CD4-positive, alpha-beta T cell treated with Interleukin-10 for 1 hour (primary cell): ENCODE measurements around the gene RNPEPL1.

Experiments
- DNase-seq: peaks from one replicate; pipeline ENCODE4 v3.0.0-alpha.2; 2020

The RNPEPL1 gene

DNA sequence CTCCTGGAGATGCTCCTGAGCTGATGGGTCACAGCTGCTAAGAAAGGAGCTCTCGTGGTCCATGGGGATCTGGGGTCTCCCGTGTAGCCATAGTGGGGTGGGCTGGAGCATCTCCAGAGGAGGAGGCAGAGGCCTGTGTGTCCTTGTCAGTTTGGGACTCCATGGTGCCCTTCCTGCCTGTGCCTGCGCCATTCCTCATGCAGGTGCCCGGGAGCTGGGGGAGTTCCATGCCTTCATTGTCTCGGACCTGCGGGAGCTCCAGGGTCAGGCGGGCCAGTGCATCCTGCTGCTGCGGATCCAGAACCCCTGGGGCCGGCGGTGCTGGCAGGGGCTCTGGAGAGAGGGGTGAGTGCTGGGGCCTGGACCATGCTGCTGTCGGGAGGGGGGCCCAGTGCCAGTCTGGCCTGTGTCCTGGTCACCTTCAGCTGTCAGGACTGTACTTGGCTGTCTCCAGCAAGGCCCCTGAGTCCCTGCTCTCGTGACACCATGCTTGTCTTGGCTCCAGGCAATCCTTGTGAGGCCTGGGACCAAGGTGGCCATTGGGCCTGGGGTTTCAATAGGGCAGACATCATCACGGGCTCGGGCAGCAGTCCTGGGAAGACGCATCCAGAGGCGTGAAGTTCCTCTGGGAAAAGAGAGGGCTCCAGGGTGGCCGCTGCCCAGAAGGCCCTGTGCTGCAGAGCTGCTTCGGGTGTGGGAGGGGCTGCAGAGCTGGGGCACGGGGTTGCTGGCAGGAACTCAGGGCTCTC, 25.6 kb downstream of the RNPEPL1 start:
- no peak for DNase-seq

DNA sequence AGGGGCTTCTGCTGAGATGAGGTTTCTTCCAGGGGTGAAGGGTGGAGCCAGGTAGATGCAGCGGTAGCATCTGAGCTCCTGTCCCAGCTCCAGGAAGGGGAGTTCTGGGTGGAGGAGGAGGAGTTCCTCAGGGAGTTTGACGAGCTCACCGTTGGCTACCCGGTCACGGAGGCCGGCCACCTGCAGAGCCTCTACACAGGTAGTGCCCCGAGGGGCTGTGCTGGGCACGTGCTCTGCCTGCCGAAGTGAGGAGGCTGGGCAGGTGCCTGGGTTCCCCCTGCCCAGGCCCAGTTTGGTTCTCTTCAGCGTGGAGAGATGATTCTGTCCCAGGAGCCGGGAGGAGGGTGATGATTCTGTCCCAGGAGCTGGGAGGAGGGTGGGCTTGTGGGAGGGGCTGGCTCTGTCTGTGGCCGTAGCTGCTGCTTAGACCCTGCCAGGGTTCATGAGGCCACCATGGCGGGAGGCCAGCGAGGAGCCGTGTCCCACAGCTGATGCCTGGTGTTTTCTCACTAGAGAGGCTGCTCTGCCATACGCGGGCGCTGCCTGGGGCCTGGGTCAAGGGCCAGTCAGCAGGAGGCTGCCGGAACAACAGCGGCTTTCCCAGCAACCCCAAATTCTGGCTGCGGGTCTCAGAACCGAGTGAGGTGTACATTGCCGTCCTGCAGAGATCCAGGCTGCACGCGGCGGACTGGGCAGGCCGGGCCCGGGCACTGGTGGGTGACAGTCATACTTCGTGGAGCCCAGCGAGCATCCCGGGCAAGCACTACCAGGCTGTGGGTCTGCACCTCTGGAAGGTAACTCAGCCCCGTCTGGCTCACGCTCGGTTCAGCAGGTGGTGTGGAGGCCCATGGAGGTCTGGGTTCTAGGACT, 26.5 kb downstream of the RNPEPL1 start:
- DNase-seq: no peak

DNA sequence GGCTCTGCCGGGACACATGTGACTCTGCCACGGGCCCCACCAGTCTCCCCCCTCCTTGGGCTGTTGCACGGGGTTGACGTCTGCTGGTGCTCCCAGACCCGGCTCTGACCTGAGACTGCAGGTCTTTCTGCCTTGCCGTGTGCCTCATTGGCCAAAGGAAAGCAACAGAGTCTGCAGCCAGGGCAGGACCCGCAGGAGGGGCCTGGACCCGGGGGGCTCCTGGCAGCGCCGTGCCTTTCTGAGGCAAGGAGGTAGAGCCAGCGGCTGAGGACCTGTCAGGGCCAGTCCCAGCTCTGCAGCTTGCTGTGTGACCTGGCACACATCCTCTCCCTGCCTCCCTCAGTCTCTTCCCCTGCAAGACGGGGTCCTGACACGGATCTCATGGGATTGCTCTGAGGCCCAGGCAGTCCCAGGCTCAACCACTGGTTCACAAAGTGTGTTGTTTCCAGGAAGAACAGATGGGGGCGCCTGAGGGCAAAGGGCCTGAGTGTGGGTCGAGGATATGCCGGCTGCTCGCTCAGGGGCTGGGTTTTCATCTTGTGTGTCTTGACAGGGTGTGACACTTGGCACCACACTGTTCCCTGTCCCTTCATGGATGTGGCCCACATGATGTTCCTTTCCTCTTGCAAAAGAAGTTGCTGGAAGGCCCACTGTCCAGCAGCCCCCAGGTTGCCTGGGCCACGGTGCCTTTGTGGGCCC, 27.2 kb downstream of the RNPEPL1 start:
- peak; percentile 44 for DNase-seq

DNA sequence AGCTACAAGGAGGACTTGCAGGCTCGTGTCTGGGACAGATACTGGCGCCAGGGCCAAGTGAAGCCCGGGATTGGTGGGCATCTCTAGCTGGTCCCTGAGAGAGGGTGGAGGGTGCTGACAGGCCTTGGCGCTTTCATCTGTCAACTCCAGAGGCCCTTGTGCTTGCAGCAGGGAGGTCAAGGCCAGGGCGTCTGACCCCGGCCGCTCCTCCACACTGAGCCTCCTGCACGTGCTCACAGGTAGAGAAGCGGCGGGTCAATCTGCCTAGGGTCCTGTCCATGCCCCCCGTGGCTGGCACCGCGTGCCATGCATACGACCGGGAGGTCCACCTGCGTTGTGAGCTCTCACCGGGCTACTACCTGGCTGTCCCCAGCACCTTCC, 27.8 kb downstream of the RNPEPL1 start:
- no peak for DNase-seq

DNA sequence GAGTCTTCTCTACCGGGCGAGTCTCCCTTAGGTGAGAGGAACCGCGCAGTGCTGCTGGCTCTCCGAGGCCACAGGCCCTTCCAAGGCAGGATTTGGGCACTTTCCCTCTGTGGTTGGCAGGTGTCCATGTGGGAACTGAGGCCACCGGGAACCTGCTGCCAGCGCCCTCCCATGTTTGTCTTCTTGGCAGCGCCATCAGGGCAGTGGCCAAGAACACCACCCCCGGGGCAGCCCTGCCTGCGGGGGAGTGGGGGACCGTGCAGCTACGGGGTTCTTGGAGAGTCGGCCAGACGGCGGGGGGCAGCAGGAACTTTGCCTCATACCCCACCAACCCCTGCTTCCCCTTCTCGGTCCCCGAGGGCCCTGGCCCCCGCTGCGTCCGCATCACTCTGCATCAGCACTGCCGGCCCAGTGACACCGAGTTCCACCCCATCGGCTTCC, 28.2 kb downstream of the RNPEPL1 start:
- no peak for DNase-seq

DNA sequence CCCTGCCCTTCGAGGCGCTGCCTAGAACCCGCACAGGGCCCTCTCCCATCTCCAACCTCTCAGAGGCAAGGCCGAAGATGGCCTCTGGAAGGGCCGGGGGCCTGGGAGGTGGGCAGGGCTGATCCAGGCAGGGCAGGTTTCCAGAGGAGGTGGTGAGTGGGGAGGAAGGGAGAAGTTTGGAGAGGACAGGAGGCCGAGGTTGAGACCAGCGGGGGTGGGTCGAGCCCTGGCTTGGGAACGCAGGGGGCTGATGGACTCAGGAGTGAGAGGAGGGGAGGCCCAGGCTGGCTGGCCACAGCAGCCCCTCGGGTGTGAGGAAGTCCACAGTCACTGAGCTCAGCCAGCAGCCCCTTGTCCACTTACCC, 28.8 kb downstream of the RNPEPL1 start:
- DNase-seq: no peak

DNA sequence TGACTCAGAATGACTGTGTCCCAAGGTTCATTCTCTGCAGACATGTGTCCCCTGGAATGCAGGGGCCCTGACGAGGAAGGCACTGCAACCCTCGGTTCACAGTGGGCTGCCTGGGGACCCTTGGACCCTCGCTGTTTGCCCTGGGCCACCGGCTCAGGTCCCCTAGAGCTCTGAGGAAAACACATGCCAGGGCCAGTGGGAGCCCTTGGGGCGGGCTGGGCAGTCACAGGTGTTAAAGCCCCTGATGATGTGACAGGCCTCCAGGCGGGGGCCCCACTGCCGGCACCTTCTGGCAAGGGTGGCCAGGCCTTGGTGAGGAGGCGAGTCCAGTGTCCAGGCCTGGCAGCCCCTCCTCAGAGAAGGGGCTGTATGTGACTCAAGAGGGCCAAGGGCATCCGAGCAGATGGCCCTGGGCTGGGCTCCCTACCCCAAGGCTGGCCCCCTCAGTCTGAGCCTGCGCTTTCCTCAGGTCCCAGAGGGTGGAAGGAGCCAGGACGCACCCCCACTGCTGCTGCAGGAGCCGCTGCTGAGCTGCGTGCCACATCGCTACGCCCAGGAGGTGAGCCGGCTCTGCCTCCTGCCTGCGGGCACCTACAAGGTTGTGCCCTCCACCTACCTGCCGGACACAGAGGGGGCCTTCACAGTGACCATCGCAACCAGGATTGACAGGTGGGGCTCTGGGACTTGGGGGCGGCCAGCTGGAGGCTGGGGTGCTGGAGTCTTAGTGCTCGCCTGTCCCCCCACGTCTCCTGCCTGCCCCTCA, 29.3 kb downstream of the RNPEPL1 start:
- DNase-seq: no peak

DNA sequence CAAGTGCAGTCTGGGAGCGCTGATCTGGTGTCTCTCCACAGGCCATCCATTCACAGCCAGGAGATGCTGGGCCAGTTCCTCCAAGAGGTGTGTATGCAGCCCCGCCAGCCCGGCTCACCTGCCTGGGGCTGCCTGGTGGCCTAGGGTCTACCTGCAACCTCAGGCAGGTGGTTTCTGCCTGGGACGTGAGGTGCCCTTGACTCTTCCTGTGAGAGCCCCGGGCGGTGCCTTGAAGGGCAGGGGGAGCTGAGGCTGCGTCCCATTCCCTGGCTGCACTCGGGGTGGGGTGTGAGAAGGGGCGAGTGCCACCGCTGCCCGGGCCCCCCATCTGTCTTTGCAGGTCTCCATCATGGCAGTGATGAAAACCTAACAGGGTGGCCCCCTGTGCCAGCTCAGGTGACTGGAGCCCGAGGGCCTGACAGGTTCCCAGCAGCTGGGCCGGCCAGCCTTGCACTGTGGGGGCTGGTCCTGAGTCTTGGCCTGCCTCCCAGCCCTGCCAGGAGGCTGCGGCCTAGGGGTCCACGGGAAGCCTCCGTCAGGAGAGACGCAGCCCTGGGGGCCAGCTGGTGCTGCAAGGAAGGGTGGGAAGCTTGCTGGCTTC, 30.1 kb downstream of the RNPEPL1 start:
- DNase-seq: no peak

DNA sequence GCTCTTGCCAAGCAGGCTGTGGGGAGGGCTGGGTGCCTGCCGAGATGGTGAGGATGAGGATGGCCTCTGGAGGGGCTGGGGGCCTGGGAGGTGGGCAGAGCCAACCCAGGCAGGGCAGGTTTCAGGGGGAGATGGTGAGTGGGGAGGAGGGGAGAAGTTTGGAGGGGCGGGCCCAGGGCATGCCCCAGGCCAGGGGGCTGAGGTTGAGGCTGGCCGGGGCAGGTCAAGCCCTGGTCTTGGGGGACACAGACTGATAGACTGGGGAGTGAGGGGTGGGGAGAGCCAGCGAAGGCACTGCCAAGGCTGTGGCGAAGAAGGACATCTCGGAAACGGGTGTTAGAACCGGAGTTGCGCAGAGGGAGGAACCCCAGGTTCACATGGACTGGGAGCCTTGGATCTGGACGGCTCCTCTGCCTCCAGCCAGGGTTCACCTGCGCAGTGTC, 30.9 kb downstream of the RNPEPL1 start:
- no peak for DNase-seq

DNA sequence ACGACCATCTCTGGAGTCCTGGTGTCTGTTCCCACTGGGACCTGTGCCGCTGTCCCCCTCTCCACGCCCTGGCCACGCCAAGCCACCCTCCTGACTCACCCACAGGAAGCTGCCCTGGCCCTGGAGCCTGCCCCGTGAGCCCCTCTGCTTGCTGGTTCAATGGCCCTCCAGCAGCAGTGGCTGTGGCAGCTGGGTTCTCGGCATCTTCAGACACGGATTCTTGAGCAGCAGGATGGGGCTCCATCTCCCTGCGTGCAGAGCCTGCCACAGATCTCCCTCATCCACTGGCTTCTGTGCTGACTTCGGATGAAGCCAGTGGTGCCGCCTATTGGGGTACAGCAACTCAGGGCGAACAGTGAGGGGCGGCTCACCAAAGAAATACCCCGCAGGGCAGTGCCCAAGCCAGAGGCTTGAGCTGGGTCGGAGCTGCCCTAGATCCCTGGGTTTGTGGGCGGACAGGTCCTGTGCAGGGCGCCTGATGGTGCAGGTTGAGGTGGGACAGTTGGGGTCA, 32.2 kb downstream of the RNPEPL1 start:
- no peak for DNase-seq

DNA sequence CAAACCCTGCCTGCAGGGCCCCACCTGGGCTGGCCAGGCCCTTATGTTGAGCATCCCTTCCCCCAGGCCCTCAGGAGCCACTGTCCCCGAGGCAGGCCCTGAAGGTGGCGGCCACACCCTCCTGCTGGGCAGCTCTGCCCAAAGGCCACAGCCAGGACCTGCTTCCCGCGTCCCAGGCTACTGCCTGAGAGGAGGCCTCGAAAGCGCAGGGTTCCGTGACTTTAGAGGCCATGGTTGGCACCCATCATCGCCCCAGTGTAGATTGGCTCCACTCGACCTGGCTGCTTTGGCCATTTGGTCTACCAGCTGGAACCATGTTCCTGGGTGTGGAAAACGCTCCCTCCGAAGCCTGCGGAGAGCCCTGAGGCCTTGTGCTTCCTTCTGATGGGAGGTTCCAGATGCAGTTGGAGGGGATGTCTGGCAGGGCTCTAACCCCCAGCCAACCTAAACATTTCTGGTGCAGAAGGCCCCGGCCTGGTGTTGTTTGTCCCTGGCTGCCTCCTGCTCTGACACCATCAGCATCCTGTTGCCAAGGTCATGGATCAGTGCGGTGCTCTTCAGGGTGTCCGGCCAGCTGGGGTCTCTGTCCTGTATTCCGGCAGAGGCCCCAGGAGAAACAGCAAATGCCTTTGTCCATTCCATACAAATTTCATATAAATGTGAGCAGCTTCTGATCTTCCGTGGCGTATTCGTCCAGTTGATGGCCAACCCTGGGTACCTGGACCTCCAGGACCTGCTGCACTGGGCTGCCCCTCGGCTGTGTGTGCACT, 33.0 kb downstream of the RNPEPL1 start:
- no peak for DNase-seq

DNA sequence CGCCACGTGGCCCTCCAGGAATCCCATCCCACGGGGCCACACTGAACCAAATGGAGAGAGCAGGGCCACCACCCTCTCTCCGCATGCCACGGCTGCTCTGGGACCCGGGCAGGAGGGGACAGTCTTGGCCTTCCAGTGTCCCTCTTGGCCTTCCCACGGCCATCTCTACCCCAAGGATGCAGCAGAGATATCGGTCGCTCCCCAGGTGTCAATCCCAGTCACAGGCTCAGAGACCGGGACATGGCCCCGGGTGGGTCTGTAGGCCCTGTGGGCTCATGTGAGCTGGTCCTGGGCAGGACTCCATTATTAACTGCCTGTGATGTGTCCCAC, 33.5 kb downstream of the RNPEPL1 start:
- DNase-seq: no peak

DNA sequence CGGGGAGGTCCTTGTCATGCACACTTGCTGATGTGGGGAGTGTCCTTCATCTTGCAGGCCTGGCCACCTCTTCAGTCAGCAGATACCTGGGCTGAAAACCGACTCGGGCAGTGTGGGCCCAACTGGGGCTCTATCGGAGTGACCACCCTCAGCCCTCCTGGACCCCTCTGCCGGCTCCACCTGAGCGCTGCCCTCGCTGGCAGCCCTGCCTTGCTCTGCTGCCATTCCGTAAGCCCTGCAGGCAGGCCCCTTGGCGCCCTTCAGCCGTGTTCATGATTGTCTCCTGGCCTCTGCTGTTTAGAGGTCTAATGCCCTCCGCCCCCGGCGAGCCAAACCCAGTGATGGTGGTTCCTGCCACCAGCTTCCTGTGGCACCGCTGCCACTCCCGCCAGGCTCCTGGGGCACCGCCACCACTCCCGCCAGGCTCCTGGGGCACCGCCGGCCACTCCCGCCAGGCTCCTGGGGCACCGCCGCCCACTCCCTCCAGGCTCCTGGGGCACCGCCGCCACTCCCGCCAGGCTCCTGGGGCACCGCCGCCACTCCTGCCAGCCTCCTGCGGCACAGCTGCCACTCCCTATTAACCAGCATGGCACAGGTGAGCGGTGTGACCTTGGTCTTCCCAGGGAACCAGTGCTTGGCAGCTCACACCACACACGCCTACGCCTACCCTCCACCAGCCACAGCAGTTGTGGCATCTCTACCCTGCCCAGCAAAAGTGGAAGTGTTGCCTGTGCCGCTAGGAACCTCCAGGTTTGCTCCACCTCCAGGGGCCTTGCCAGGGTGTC, 34.2 kb downstream of the RNPEPL1 start:
- DNase-seq: no peak

DNA sequence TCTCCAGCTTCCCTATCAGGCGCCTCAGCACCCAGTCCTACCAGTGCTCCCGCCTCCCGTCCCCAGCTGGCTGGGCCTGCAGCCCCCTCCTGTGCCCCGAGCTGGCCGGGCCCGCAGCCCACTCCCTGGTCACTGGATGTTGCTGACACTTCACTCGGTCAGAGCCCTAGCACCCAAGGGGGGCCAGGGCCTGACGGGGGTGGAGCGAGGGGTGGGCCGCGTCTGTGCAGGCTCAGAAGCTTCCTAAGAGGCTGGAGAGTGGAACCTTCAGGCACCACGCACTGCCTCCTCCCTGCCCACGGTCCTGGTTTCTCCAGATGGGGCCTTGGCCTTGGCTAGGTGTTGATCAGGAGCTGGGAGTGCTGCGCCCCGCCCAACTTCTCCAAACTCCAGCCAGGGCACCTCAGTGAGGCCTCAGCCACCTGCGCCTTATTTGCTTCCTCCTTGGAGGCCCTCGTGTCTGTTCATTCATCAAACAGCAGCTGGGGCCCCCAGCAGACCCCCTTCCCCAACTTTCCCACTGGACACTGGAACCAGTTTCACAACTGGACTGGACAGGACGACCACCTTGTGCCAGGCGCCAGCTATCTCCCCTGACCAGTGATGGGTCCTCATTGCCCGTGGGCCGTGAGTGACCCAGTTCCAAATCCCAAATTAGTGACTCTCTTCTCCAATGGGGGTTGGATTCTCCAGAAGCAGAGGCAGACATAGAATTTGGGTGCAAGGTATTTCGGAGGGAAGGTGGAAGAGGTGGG, 35.0 kb downstream of the RNPEPL1 start:
- DNase-seq: no peak

DNA sequence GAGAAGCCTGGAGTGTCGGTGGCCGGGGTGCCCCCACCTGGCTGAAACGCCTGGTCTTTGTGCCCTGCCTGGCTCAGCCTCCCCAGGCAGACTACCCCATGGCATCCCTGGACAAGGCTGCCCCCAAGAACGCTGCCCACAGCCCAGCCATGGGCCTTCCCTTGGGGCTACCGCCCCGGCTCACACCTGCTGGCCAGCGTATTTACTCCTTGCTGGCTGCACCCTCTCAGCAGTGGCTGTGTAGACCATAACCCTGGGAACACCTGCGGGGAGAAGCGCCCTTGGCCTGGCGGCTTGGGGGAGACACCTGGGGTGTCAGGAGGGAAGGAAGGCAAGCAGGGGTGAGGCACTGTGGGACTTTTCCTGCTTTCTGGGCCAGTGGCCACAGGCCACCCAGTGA, 35.6 kb downstream of the RNPEPL1 start:
- DNase-seq: no peak

DNA sequence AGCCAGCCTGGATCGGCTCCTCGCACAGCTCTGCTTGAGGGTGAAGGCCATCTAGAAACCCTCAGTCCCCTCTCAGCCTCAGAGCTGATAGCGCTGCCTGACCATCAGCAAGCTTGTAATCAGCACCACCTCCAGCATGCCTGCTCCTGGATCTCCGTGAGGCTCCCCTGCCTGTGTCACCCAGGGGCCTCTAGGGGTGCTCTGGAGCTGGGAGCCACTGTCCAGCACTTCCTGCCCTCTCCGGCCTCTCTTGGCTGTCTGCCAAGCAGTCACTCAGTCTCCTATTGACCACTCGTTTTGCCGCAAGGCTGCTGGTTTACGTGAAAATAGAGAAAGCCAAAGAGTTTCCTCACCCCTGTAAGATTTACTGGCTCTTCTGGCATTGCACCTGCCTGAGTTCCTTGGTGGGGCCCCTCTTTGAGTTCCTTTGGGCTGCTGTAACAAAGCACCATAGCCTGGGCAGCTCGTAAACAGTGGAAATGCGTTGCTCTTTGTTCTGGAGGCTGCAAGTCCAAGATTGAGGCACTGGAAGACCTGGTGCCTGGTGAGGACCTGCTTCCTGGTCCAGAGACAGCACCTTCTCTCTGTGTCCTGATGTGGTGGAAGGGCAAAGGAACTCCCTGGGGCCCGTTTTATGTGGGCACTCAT, 36.1 kb downstream of the RNPEPL1 start:
- DNase-seq: no peak

DNA sequence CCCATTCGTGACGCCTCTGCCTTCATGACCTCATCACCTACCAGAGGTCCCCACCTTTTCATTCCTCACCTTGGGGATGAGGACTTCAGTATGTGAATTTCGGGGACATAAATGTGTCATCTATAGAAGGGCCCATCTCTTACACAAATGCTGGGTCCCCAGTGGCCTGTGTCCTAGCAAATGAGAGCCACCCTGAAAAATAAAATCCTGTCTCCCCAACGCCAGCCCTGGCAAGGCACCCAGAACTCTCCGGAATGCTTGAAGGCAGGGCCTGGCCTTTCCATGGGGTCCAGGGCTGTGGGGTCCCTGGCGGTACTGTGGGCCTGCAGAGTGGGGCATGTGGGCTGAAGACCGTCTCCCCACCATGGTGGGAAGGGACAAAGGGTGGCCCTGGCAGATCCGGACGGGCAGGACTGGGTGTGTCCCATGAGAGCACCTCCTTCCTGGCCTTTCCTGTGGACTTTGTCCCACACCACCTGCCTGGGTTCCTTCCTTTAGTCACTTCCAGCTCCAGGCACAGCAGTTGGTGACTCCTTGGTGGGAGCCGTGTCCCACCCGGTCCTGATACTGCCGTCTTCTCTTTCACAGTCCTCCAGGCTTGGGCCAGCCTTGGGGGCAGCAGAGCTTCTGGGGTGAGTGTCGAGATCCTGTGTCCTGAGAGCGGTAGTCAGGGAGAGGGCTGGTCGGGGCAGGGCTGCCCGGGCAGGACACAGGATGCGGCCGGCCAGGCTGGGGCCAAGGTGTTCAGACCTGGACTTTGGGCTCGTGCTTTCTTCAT, 36.8 kb downstream of the RNPEPL1 start:
- no peak for DNase-seq
